Measurements from ENCODE around the gene IFNL3. TPM values are rescaled to one million over a fixed set of nuclear protein-coding genes. Genes with fewer than 3 reads are reported as not detected.
A peak's percentile ranks its signal among the peaks of the same experiment; 100 is the strongest.

The IFNL3 gene
- total RNA-seq, 2 donors from 2014 or later = not detected

DNA sequence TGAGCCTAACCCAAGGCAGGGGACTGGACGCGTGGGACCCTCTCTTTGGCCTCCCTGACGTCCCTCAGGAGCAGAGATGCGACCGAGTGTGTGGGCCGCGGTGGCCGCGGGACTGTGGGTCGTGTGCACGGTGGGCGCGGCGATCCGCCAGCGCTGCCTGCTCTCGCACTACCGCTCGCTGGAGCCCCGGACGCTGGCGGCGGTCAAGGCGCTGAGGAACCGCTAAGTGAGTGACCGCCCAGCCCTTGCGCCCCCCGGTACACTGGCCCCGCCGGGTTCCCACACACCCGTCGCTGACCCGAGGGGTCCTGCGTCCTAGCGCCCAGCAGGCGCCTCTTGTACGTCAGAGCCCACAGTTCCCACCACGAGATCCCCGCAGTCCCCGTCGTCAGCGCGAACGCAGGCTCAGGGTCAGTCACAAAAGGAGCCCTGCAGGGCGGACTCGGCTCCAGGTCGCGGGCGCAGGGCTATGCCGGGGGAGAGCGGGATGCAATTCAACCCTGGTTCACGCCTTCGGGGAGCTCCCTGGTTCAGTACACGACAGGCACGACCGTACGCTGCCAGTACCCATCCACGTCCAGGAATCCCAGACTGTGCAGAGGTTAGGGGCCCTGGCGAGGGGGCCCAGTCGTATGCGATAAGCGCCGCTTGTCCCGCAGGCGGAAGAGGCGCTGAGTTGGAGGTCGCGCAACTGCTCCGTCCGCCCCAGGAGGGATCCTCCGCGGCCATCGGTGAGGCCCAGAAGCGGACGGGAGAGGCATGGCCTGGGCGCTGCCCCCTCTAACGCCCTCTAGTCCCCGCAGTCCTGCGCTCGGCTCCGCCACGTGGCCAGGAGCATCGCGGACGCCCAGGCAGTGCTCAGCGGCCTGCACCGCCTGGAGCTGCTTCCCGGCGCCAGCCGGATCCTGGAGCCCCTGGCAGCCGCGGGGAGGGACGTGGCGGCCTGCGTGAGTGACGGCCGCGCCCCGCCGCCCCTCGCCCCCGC, 19.8 kb upstream of the IFNL3 start:
- H3K4me1 Mint-ChIP-seq = peaks cover 5% of the 10 kb centered on the region
- no peak for ATAC-seq (replicated peaks)
- H3K9me3 Mint-ChIP-seq = no peaks in the 10 kb centered on the region
- peak overlapping the region; percentile 11 for H3K4me3 Mint-ChIP-seq
- no peaks in the 10 kb centered on the region for H3K36me3 Mint-ChIP-seq (ENCODE audit: low read depth)
- H3K27ac Mint-ChIP-seq = no peak overlapping the region
- H3K27me3 Mint-ChIP-seq = peaks cover 26% of the 10 kb centered on the region

DNA sequence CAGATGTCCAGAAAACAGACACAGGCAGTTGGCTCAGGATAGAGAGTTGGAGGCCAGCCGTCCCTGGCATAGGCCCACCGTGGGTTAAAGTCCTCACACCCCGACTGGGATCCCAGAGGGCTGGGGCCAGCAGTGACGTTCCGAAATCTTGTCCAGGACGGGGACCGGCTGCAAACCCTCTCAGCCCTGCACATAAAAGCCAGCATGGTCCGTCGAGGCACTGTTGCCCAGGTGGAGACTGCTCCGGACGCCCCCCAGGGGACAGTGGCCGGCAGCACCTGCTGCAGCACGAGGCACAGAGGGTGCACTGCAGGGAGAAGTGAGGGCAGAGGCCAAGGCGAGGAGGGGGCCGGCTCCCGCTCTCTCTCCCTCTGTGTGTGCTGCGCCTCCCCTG, 19.1 kb upstream of the IFNL3 start:
- Mint-ChIP-seq H3K4me3 (peak overlapping the region; percentile 2), H3K36me3 (ENCODE audit: low read depth) (no peaks in the 10 kb centered on the region), H3K27me3 (peaks cover 26% of the 10 kb centered on the region), H3K4me1 (peaks cover 5% of the 10 kb centered on the region), H3K9me3 (no peaks in the 10 kb centered on the region), H3K27ac (no peak overlapping the region)
- ATAC-seq (replicated peaks) = no peak

DNA sequence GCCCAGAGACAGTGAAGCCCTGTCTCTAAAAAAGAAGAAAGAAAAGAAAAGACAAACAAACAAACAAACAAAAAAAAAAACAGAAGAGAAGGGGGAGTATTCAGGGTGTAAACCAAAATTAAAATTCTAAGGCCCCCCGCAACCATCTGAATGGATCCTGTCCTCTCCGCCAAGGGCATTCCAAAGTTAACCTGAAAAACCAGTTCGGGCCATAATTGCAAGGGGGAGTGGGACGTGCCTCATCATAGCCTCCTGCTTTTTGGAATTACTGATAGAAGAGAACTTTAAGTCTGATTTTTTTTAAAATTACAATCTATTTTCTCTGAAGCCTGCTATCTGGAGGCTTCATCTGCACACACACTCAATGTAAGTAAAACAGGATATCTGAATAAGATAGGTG, 17.7 kb upstream of the IFNL3 start:
- Mint-ChIP-seq H3K9me3 (no peaks in the 10 kb centered on the region), H3K27ac (no peak overlapping the region), H3K27me3 (peaks cover 26% of the 10 kb centered on the region), H3K4me1 (peaks cover 11% of the 10 kb centered on the region), H3K4me3 (no peak overlapping the region), H3K36me3 (ENCODE audit: low read depth) (no peaks in the 10 kb centered on the region)
- ATAC-seq (replicated peaks) = no peak

GRCh38 chr19:39261704-39262103, 16.9 kb upstream of the IFNL3 start:
- no peak overlapping the region for H3K4me3 Mint-ChIP-seq
- H3K36me3 Mint-ChIP-seq (ENCODE audit: low read depth) = no peaks in the 10 kb centered on the region
- ATAC-seq (replicated peaks) = no peak
- no peaks in the 10 kb centered on the region for H3K9me3 Mint-ChIP-seq
- H3K27ac Mint-ChIP-seq = no peak overlapping the region
- H3K4me1 Mint-ChIP-seq = peaks cover 11% of the 10 kb centered on the region
- H3K27me3 Mint-ChIP-seq = peaks cover 29% of the 10 kb centered on the region

GRCh38 chr19:39257227-39257626, 12.4 kb upstream of the IFNL3 start:
- Mint-ChIP-seq H3K9me3 (no peaks in the 10 kb centered on the region), H3K4me1 (peaks cover 6% of the 10 kb centered on the region), H3K27ac (no peak overlapping the region), H3K27me3 (peaks cover 12% of the 10 kb centered on the region), H3K36me3 (ENCODE audit: low read depth) (no peaks in the 10 kb centered on the region), H3K4me3 (no peak overlapping the region)
- no peak for ATAC-seq (replicated peaks)

- H3K9me3 Mint-ChIP-seq = no peaks in the 10 kb centered on the region
- peaks cover 6% of the 10 kb centered on the region for H3K4me1 Mint-ChIP-seq
- H3K27me3 Mint-ChIP-seq = peaks cover 5% of the 10 kb centered on the region
- H3K27ac Mint-ChIP-seq = no peak overlapping the region
- H3K36me3 Mint-ChIP-seq (ENCODE audit: low read depth) = no peaks in the 10 kb centered on the region
- H3K4me3 Mint-ChIP-seq = no peak overlapping the region
- ATAC-seq (replicated peaks) = no peak
Measured at GRCh38 chr19:39254531-39255345, 9.9 kb upstream of the IFNL3 start.

GRCh38 chr19:39253374-39254149, 8.8 kb upstream of the IFNL3 start:
- no peak overlapping the region for H3K4me3 Mint-ChIP-seq
- no peaks in the 10 kb centered on the region for H3K9me3 Mint-ChIP-seq
- no peak overlapping the region for H3K27ac Mint-ChIP-seq
- H3K36me3 Mint-ChIP-seq (ENCODE audit: low read depth) = no peaks in the 10 kb centered on the region
- H3K27me3 Mint-ChIP-seq = peaks cover 5% of the 10 kb centered on the region
- H3K4me1 Mint-ChIP-seq = peaks cover 6% of the 10 kb centered on the region
- no peak for ATAC-seq (replicated peaks)

GRCh38 chr19:39252458-39252857, 7.7 kb upstream of the IFNL3 start:
- H3K27ac Mint-ChIP-seq = no peak overlapping the region
- no peaks in the 10 kb centered on the region for H3K4me1 Mint-ChIP-seq
- no peaks in the 10 kb centered on the region for H3K9me3 Mint-ChIP-seq
- no peak for ATAC-seq (replicated peaks)
- no peak overlapping the region for H3K4me3 Mint-ChIP-seq
- H3K27me3 Mint-ChIP-seq = peaks cover 5% of the 10 kb centered on the region
- H3K36me3 Mint-ChIP-seq (ENCODE audit: low read depth) = no peaks in the 10 kb centered on the region

DNA sequence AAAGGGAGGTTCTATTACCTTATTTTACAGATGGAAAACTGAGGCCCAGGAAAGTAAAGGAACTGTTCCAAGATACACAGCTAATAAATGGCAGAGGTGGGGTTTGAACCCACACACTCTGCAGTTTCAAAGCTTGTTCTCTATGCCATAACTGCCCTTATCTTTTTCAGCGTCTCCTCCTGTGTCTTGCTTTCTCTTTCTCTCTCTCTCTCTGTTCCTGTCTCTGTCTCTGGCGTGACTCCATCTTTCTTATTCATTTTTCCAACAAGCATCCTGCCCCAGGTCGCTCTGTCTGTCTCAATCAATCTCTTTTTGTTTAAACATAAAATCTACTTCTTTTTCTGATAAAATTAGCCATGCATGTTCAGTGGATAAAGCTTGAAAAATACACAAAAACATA, 7.0 kb upstream of the IFNL3 start:
- Mint-ChIP-seq H3K4me1 (no peaks in the 10 kb centered on the region), H3K27ac (no peak overlapping the region), H3K27me3 (peaks cover 4% of the 10 kb centered on the region), H3K4me3 (no peak overlapping the region), H3K36me3 (ENCODE audit: low read depth) (no peaks in the 10 kb centered on the region), H3K9me3 (no peaks in the 10 kb centered on the region)
- no peak for ATAC-seq (replicated peaks)

GRCh38 chr19:39251081-39251480, 6.3 kb upstream of the IFNL3 start:
- no peaks in the 10 kb centered on the region for H3K27me3 Mint-ChIP-seq
- ATAC-seq (replicated peaks) = no peak
- H3K9me3 Mint-ChIP-seq = no peaks in the 10 kb centered on the region
- no peak overlapping the region for H3K4me3 Mint-ChIP-seq
- H3K36me3 Mint-ChIP-seq (ENCODE audit: low read depth) = no peaks in the 10 kb centered on the region
- no peak overlapping the region for H3K27ac Mint-ChIP-seq
- H3K4me1 Mint-ChIP-seq = no peaks in the 10 kb centered on the region

DNA sequence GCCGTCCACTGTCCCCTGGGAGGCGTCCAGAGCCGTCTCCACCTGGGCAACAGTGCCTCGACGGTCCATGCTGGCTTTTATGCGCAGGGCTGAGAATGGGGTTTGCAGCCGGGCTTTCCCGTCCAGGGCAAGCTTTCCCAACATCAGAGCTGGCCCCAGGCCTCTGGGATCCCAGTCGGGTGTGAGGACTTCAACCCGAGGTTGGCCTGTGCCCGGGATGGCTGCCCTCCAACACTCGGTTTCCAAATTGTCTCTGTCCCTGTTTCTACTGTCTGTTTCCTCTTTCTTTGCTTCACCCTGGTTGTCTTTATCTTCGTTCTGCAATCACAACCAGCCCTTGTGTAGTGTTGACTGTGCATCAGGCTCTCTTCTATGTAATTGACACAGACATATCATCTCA, 4.0 kb upstream of the IFNL3 start, which contains the start of gene IFNL4:
TSS of gene IFNL4 (minus strand) at position 51 of the 400 bp plus-strand sequence.
- H3K9me3 Mint-ChIP-seq = no peaks in the 10 kb centered on the region
- H3K27ac Mint-ChIP-seq = no peak within 1 kb of the TSS
- H3K27me3 Mint-ChIP-seq = no peaks in the 10 kb centered on the region
- no peaks in the 10 kb centered on the region for H3K4me1 Mint-ChIP-seq
- no peak for ATAC-seq (replicated peaks)
- H3K36me3 Mint-ChIP-seq (ENCODE audit: low read depth) = no peaks in the 10 kb centered on the region
- H3K4me3 Mint-ChIP-seq = no peak within 1 kb of the TSS

- H3K27me3 Mint-ChIP-seq = no peaks in the 10 kb centered on the region
- H3K4me1 Mint-ChIP-seq = no peaks in the 10 kb centered on the region
- H3K27ac Mint-ChIP-seq = no peak overlapping the region
- no peaks in the 10 kb centered on the region for H3K9me3 Mint-ChIP-seq
- H3K4me3 Mint-ChIP-seq = peak overlapping the region; percentile 51
- ATAC-seq (replicated peaks) = peak; percentile 65
- no peaks in the 10 kb centered on the region for H3K36me3 Mint-ChIP-seq (ENCODE audit: low read depth)
Measured at GRCh38 chr19:39247701-39248664, 3.2 kb upstream of the IFNL3 start.

- Mint-ChIP-seq H3K27me3 (no peaks in the 10 kb centered on the region), H3K36me3 (ENCODE audit: low read depth) (no peaks in the 10 kb centered on the region), H3K27ac (no peak overlapping the region), H3K4me3 (peak overlapping the region; percentile 51), H3K4me1 (no peaks in the 10 kb centered on the region), H3K9me3 (no peaks in the 10 kb centered on the region)
- peak; percentile 75 for ATAC-seq (replicated peaks)
Measured at GRCh38 chr19:39246951-39247669, 2.3 kb upstream of the IFNL3 start.

All from activated T-helper 17 cell treated with anti-CD3 and anti-CD28 coated beads, Interleukin-2, amount 50 U/mL, for 72 hours (primary cell).